ENCODE results near the gene PERM1.

The PERM1 gene

DNA sequence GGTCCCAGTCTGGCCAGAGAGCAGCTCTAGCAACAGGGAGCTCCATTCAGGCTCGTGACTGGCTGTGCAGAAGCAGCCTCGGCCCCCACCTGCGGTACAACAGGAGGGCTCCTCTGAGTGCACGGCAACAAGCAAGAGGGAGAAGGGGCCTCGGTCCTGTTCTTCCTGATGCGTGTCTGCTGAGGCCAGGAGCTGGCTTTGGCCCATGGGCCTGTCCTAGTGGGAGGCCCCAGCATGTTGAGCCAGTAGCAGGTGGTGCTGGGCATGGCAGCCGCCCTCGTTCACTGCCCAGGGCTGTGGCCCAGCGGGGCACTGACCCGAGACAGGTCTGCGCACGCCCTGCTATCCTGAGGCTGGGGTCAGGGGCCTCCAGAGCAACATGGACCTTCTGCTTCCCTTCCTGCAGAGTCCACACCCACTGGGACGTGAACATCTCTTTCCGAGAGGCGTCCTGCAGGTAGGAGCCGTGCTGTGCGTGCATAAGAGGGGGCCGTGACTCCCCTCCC lies 51.2 kb downstream of the PERM1 start:
- DNase-seq, result no peak

DNA sequence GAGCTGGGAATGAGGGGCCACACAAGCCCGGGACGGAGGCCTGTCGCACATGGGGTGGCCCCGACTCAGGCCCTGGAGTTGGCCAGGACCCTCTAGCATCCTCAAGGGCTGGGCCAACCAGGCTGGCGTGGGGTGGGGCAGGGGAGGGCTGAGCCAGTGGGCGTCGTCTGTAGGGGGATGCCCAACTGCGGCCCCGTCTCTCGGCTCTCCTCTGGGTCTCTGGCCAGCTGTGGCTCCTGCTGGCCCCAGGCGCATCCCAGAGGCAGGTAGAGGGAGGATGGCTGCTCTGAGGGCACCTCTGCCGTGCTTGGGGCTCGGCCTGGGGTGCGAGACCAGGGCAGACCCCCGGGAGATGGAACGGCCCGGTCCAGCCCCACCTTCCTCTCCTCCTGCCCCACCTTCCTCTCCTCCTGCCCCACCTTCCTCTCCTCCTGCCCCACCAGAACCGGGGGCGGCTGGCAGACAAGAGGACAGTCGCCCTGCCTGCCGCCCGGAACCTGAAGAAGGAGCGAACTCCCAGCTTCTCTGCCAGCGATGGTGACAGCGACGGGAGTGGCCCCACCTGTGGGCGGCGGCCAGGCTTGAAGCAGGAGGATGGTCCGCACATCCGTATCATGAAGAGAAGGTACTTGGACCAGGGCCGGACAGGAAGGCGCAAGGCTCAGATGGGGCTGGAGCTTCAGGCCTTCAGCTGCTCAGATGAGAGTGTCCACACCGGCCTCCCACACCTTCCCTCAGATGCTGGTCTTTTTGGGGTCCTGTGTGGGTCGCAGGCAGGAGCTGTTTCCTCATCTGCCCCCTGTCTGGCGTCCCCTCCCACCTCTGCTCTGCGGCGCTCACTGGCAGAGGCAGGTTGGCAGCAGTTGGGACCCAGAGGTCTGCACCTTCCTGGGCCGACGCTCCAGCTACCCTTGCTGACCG lies 51.9 kb downstream of the PERM1 start:
- DNase-seq, result no peak

DNA sequence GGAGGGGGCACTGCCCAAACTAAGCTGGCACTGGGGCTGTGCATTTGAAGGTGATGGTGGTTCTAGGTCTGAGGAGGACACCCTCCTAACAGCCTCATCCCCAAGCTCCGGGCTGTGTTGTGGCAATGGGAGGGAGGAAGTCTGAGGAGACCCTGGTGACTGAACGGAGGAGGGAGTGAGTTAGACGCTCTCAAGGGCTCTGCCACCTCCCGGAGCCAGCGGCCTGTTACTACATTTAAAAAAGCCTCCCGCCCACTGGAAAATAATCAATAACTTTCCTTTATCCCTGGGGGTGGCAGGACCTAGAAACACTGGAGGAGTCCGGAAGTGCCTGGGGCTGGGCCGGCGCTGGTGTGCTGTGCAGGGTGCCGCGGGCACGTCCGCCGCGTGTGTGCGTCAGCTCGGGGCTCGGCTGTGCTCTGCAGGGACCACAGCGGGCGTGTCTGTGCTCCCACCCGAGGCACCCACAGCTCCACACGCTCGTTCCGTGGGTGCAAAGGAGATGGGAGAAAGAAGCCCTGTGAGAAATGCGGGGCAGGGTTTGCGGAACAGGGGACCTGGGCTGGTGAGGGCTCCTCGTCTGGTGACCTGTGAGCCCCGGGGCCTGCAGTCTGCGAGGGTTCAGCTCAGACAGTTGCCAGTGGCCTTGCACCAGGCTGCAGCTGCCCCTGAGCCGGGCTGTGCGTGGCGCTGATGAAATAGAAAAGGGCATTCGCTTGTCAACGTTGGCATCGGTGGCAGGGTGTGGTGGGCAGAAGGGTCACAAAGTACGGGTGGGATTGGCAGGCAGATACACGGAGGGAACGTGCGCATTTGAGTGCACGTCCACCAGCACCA lies 52.9 kb downstream of the PERM1 start:
- no peak for DNase-seq

DNA sequence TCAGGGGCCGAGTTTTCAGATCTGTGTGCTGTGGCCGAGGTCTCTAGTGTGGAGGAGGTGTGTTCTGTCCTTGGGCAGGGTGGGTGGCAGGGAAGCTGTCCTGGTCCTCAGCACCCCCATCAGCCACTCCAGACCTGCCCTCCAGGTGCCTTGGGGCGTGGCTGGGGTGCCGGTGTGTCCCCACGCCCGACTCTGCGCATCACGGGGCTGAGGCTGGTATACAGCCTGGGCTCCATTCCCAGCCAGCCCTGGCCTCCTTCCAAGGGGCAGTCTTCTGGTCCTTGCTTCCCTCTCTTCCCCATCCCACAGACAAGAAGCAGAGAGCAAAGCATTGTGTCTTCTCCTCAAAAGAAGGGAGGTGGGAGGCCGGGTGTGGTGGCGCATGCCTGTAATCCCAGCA lies 54.1 kb downstream of the PERM1 start:
- DNase-seq, result no peak

DNA sequence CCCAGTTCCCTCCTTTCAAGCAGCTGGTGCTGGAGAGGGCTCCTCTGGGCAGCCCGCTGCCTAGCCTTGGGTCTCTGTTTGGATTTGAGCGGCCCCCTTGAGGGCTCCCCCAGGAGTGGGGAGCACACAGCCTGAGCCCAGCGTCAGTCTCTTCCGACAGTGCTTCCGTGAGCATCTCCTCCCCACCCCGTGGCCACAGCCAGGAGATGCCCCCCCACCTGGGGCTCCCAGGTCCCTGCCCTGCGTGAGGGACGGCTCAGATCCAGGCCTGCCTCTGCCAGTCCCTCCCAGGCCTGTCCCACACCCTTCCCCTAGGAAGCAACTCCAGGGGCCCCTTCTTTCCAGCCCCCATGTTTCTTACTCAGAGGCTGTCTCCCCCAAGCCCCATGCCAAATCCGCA lies 54.7 kb downstream of the PERM1 start:
- no peak for DNase-seq

DNA sequence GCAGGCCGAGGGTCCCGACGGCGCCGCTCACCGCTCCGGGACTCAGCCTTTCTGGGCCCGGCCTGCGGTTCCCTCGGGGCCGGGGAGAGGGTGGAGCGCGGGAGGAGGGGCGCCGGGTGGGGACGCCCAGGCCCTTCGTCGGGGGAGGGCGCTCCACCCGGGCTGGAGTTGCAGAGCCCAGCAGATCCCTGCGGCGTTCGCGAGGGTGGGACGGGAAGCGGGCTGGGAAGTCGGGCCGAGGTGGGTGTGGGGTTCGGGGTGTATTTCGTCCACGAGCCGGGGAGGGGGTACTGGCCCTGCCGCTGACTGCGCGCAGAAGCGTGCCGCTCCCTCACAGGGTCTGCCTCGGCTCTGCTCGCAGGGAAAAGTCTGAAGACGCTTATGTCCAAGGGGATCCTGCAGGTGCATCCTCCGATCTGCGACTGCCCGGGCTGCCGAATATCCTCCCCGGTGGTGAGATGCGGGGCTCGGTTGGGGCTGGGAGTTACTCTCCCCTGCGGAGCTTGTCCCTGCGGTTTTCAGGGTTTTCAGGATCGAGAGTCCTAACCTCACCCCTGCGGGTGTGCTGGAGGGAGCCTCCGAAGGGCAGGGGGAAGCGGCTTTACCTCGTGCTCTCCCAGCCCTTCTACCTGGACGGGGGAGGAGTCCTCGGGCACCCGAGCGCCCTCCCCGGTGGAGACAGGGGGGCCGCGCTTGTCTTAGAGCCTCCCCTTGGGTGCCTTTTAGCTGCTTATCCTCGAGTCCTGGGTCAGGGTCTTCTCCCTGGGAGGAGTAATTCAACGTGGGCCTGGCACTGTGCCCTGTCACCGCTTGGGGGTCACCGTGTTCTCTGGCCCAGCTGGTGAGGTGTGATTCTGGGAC lies 56.1 kb downstream of the PERM1 start:
- no peak for DNase-seq
